HG03097 (cell line): ENCODE results near the gene COL20A1.

Experiments used
- ATAC-seq: cut with Tn5 transposase; IDR thresholded peaks from one replicate; pipeline ENCODE4 v1.9.1; 2021; ENCODE audit not compliant: unreplicated experiment, low FRiP score

COL20A1 gene

DNA sequence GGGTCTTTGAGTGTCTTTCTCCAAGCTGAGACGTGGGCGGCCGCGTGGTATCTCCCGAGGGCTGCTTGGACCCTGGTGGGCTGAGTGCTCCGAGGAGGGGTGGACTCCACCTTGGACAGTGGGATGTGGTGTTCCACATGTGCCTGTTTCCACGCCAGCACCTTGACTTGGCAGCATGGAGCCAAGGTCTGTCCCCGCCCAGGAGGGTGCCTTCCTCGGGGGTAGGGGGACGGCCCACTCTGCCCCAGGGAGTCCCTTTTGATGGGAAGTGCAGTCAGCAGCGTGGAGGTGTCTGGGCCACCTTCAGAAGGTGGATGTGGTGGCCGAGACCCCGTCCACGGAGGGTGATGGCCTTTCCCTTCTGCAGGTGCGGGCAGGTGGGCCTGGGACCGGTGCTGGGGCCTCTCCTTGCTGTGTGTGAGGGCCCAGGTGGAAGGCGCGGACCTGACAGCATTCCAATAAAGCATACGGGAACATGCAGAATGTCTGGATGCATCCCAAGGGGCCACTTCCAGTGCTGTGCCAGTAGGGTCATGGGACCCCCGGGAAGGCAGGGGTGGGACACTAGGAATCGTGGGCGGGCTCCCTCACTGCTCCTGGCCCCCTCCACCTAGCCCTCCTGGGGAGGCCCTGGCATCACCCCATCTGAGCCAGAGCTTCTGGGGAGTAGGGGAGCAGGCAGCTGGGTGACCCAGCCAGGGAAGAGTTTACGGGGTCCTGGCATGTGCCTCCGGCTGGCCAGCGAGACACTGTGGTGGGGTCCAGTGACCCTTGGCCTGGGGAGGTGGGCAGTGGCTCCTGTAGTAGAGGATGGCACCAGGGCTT is 3.5 kb upstream of the COL20A1 start:
- no peak for ATAC-seq

DNA sequence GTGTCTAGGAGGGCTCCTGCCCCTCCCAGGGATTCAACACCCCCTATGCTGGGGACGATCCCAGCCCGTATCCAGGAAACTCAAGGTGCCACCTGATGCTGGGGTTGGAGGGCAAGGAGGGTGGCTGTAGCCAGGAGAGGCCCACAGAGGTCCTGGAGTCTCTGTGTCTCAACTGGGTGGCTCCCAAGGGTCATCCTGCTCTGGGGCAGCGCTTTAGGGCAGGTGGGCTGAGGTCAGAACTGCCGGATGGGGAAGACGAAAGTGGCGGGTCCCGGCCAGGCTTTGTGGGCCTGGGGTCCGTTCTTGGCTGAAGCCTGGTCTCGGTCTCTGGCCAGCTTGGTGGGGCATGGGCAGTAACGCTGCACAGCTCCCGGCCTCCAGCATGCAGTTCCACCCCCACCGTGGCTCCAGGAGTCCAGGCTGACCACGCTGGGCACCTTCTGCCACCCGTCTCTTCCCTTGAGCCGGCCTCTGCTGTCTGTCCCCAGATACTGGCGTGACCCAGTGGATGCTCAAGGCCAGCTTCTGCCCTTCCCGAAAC is 2.8 kb upstream of the COL20A1 start:
- ATAC-seq = no peak

DNA sequence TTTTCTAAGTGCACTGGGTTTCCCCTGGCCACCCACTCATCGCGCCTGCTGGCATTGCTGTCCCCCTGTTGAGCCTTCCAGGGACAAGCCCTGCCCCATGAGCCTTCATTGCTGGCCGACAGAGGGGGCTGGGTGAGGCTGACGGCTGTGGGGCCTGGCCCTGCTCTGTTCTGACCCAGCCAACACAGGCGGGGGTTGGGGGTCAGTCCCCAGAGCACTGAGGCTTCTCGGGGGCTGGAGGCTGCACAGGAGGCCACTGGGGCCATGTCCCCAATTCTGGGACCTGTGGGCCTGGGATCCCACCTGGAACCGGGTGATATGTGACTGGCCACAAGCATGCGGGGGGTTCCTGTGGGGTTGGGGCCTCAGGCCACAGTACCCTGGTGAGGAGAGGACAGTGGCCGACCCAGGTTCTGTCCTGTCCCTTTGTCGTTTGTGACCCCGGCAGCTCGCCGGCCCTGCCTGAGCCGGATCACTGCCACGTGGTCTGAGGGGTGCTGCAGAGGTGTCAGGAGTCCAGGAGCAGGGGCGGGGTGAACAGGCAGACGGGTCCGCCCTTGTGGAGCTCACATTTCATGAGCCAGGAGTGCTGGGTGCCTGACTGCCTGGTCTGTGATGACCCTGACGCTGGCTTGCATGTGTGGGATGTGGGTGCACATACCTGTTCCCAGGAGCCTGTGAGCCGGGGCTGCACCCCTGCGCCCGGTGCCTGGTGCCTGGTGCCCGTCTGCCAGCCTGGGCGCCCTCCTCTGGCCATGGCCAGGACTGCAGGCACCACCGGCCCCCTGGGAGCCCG is 2.1 kb upstream of the COL20A1 start:
- ATAC-seq = no peak

DNA sequence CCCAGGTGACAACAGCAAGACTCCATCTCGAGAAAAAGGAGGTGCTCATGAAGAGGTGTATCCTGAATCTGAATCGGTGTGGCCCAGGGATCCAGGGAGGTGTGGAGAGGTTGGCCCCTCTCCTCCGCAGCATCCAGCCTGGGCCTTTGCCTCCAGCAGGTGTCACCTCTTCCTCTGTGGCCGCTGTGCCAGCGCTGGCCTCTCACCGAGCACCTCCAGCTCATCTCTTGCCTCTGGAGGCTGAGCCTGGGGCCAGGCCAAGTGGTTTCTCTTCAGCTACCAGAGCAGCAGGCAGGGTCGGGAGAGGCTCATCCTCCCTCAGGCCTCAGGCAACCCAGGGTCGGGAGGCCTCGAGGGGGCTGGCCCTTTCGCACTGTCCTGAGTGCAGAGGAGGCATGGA is 1.2 kb upstream of the COL20A1 start:
- ATAC-seq = no peak

DNA sequence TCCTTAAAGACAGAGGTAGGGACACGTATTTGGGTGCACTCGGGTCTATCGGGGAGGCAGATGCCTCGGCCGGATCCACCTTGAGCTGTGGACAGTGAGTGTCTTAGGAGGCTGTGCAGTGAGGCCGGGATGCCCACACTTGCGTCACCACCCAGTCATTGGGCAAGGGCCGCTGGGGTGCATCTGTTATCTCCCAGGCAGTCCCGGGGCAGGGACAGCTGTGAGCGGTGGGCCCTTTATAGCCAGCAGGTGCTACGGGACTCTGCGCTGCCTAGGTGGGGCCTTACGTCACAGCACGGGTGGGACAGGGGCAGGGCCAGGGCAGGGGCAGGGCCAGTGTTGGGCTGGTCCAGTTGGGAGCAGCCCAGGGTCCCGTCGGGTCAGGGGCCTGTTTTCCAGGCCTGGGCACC is 689 bp upstream of the COL20A1 start:
- ATAC-seq = no peak

DNA sequence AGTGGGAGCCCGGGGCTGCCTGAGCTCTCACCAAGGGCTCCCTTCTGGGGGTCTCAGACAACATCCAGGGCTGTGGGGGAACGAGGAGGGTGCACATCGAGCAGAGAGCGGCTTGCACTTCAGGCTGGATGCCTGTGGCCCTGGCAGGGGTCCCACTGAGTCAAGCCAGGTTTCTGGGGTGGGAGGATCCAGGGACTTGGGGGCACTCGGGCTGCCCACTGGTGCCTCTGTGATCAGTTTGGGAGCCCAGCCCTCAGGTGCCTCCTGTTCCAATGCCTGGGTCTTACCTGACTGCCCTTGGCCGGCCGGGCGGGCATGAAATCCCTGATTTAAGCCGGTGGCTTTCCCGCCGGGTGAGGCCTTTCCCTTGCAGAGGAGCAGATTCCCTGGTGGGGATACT is 470 bp downstream of the COL20A1 start:
- no peak for ATAC-seq

DNA sequence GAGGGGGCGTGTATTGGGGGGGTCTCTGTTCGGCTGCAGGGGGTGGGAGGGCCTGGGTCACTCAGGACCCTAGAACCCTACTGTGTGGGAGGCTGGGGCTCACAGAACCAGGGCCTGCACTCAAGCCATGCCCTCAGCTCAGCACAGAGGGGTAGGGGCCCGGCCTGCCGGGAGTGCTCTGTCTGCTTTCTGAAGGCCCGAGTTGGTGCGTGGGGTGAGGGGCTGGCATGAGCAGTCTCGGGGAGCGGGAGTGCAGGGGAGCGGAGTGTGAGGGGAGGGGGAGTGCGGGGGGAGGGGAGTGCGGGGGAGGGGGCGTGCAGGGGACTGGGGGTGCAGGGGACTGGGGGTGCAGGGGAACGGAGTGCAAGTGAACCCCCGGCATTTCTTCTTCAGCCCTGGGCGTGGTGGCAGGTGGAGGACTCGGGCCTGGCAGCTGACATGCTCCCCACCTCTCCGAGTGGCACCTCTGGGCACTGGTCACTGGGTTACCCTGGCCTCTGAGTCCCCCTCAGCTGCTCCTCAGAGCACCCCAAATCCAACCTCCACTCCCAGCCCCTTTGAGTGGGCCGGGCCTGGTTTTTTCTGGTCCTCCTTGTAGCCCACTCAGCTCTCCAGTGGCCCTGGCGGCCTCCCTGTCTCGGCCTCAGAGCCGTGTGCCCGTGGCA is 1.0 kb downstream of the COL20A1 start:
- no peak for ATAC-seq

DNA sequence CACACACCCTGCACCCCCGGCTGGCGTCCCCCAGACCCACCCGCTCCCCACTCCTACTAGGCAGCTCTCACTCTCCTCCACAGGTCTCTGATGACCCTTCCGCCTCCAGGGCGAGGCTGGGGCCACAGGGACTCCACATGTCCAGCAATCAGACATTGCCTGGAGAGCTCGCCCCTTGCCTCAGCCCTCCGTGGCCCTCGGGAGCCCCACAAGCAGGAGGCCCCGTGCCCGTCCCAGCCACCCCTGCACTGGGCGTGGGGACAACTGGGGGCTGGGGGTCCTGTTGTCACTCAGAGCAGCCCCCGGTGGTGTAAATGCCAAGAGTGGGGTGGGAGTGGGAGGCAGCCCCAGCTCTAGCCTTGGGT is 1.5 kb downstream of the COL20A1 start:
- ATAC-seq = no peak

DNA sequence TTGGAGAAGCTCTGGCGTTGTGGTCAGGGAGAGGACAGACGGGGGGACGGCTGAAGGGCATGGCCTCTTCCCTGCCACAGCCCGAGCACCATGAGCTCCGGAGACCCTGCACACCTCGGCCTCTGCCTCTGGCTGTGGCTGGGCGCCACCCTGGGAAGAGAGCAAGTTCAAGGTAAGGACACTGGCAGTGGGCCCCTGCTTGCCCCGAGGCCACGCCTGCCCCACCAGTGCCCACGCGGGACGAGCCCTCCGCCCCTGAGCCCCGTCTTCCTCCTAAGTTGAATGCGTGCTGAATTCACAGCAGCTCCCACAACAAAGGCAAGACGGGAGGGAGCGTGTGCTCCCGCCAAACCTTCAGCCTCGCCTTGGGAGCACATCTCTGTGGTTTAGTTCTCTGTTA is 2.0 kb downstream of the COL20A1 start:
- ATAC-seq = no peak

DNA sequence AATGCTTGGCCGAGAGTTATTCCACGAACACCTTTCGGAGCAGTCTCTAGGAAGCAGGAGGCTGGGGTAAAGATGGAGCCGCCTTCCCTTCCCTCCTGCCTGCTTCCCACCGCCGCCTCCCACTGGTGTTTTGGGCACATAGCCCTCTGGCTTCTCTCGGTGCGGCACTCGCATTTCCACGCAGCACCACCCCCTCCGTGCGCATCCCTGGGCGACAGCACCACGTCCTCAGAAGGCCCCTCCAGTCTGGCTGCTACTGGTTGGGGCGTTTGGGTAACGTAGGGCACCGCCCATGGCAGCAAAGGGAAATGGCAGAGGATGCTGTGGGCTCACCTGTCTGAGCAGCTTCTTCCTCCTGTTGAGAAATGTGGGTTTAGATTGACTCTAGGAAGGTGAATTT is 2.4 kb downstream of the COL20A1 start:
- ATAC-seq = no peak

DNA sequence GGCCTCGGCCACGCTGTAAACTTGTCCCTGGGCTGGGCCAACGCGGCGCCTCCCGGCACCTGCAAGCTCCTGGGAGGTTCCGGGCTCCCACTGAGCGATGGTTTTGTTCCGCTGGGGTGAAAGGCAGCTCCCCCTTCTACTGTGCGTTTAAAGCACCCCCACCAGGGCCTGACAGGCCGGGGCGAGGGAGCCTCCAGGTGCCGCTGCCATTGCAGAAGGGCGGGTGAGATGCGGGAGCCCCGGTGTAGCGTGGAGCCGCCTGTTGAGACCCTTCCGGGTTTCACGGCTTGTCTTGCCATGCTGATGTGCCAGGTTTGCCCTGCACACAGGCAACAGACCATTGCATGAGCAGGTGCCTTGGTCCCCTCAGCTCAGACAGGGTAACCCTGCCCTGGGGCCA is 2.9 kb downstream of the COL20A1 start:
- no peak for ATAC-seq

DNA sequence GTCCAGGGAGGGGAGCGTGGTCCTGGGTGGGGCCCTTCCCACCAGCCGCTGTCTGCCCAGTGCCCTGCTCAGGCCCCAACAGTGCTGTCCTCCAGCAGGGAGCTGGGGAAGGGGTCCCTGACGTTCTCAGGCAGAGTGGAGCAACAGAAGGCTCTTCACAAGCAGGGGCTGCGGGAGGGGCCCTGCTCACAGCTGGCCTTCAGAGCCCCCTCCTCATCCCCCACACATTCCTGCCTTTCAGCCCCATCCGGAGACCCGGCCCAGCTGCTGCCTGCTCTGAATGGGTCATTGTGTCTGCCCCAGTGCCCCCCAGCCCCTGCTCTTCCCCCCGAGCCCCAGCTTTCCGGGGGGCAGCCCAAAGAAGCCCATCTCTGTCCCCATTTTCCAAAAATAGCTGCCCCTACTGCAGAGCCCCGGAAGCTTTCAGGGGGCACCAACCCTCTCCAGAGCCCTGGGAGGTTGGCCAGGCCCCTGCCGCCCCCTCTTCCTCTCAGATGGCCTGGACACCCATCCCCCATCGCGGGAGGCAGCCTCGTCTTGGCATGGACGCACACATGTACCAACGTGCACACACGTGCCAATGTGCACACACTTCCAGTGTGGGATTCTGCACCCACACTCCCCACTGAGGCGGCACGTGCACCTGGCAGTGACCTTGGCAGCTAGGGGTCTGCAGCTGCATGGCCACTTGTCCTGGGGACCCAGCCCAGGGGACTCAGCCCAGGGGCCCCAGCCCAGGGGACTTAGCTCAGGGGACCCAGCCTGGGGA is 3.7 kb downstream of the COL20A1 start:
- no peak for ATAC-seq

DNA sequence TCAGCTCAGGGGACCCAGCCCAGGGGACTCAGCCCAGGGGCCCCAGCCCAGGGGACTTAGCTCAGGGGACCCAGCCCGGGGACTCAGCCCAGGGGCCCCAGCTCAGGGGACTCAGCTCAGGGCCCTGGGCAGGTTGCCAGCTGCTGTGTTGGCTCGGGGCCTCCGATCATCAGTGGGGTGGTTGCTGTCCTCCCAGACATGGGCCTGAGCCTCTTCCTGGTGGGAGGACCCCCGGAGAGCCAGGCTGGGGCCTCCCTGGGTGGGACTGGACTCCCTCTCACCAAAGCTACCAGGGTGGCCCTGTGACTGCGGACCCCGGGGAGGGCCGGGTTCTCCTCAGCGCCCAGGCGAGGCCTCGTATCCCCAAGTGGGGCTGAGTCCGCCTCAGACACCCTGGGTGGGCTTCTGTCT is 4.4 kb downstream of the COL20A1 start:
- no peak for ATAC-seq

DNA sequence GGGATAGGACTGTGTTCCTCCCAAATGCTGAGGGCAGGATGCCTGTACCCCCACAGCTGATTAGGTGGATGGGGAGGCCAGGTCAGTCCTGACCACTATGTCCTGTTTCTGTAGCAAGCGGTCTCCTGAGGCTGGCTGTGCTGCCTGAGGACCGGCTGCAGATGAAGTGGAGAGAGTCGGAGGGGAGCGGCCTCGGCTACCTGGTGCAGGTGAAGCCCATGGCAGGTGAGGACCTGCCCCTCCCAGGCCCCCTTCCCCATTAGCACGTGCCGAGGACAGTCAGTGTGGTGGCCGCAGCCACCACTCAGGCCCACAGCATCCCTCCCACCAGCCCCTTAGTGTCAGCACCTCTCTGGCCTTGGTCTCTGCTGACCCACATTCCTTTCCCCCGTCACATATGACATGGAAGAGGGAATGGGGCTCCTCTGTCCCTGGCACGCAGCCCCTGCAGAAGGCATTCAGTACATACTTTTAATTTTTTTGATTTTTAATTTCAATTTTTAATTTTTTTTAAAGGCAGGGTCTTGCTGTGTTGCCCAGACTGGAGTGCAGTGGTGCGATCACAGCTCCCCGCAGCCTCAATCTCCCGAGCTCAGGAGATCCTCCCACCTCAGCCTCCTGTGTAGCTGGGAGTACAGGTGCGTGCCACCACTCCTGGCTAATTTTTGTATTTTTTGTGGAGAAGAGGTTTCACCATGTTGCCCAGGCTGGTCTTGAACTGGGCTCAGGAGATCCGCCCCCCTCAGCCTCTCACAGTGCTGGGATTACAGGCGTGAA is 5.0 kb downstream of the COL20A1 start:
- no peak for ATAC-seq

DNA sequence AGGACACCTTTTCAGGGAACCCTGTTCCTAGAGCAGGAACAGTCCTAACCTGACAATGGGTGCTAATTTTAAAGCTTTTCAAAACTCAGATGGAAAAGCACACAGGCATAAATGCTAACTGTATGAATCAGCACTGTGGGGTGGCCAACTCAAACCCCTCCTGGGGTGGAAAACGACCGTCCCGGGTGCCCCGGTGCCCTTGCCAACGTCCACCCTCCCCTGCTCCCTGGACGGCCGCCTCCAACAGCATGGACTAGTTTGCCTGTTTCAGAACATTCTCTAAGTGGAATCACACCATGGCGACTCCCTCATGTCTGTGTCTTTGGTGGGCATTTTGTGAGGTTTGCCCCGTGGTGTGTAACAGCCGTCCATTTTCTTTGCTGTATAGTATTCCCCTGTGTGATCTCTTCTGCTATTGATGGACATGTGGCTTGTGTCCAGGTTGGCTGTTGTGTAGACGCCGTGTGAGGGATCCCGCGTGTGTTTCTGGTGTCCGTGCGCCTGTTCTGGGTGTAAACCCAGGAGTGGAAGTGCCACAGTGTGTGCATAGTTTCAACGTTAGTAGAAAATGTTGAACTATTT is 5.8 kb downstream of the COL20A1 start:
- ATAC-seq = no peak

DNA sequence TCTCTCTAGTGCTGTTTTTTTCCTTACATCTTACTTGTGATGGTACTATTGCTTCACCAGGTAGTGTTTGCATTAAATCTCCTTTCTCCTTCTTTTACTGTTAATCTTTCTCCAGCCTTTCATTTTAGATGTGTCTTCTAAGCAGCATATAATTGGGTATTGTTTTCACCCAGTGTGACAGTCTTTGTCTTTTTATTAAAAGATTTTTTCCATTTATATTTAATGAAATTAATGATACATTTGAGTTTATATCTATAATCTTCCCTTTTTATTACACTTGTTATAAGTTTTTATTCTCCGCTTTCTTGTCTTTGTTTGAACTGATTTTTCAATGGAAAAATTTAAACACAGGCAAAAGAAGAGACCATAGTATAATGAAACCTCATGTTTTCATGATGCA is 8.7 kb downstream of the COL20A1 start:
- ATAC-seq = no peak

DNA sequence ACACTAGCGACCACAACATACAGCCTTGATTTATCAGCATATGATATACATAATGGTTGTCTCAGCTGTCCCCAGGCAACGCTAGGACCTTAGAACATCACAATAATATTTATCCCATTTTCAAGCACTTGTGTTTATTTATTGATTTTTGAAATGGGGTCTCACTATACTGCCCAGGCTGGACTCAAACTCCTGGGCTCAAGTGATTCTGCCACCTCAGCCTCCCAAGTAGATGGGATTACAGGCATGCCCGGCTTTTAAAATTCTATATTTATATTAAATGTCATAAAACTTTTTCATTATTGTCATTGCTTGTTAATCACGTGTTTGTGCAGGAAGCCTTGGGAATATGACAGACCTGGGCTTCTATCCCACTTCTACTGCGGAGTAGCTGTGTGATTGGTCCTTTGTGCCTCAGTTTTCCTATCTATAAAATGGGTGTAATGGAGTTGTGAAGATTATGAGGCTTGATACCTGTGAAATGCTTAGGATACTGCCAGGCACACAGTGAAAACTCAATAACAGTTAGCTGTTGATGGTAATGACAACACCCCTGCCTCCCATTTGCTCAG is 10.2 kb downstream of the COL20A1 start:
- no peak for ATAC-seq

DNA sequence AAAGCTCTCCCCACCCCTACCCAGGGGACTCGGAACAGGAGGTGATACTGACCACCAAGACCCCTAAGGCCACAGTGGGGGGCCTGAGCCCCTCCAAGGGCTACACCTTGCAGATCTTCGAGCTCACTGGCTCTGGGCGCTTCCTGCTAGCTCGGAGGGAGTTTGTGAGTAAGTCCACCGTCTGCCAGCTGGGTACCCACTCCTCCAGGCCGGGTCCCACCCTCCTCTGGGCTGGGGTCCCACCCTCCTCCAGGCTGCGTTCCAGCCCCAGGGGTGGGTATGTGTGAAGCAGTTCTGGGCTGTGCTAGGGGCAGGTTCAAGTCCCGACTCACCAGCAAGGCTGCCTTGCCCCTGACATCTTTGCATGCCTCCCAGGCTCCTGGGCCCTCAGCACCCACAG is 12.4 kb downstream of the COL20A1 start:
- no peak for ATAC-seq
